Measurements from ENCODE around the gene KDM4B. TPM values are rescaled to one million over a fixed set of nuclear protein-coding genes. Genes with fewer than 3 reads are reported as not detected.

KDM4B gene
- total and polyA plus RNA-seq, 2 donors from 2014 or later: 6.6 to 35.7 TPM

GRCh38 chr19:4976401-4977298 is 7.7 kb downstream of the KDM4B start:
- H3K4me3 ChIP-seq (ENCODE audit: low read length in 3 of 3): peak overlapping the region in 1 of 3 donors; percentile 3
- no peaks in the 10 kb centered on the region for H3K36me3 ChIP-seq (ENCODE audit: control insufficient read depth in 2 of 3, insufficient read depth in 3 of 3, low read length in 3 of 3)
- H3K9ac ChIP-seq (ENCODE audit: low read length in 3 of 3): peak overlapping the region in 1 of 3 donors; percentile 19
- peaks cover 0 to 30% (median 22%) of the 10 kb centered on the region in 3 donors for H3K4me1 ChIP-seq (ENCODE audit: control insufficient read depth in 2 of 3, insufficient read depth in 2 of 3, low read depth in 1 of 3, low read length in 3 of 3)
- intact Hi-C loops (cut with DNase I): no loop called here
- H3K27me3 ChIP-seq (ENCODE audit: control insufficient read depth, insufficient read depth, low read length): no peaks in the 10 kb centered on the region
- TF ChIP-seq CTCF (IDR thresholded peaks at IDR 0.05; ENCODE audit: borderline replicate concordance, extremely low read depth, insufficient read depth): peak; percentile 21
- no peaks in the 10 kb centered on the region for H3K9me3 ChIP-seq (ENCODE audit: control insufficient read depth in 2 of 3, insufficient read depth in 1 of 3, low read length in 3 of 3)
- peak in 3 of 5 donors; percentile 45 to 92 (median 70) for DNase-seq
- peak overlapping the region; percentile 65 to 66 for H3K27ac ChIP-seq (ENCODE audit: low read depth in 2 of 2, low read length in 2 of 2)
- FAIRE-seq: no peak

GRCh38 chr19:4977299-4978174 is 8.6 kb downstream of the KDM4B start:
- peak in 1 of 5 donors; percentile 30 for DNase-seq
- intact Hi-C loops (cut with DNase I): no loop called here
- no peaks in the 10 kb centered on the region for H3K36me3 ChIP-seq (ENCODE audit: control insufficient read depth in 2 of 3, insufficient read depth in 3 of 3, low read length in 3 of 3)
- TF ChIP-seq CTCF (IDR thresholded peaks at IDR 0.05; ENCODE audit: borderline replicate concordance, extremely low read depth, insufficient read depth): no peak
- peak overlapping the region; percentile 53 to 66 for H3K27ac ChIP-seq (ENCODE audit: low read depth in 2 of 2, low read length in 2 of 2)
- H3K4me1 ChIP-seq (ENCODE audit: control insufficient read depth in 2 of 3, insufficient read depth in 2 of 3, low read depth in 1 of 3, low read length in 3 of 3): peaks cover 0 to 26% (median 18%) of the 10 kb centered on the region in 3 donors
- no peaks in the 10 kb centered on the region for H3K9me3 ChIP-seq (ENCODE audit: control insufficient read depth in 2 of 3, insufficient read depth in 1 of 3, low read length in 3 of 3)
- no peaks in the 10 kb centered on the region for H3K27me3 ChIP-seq (ENCODE audit: control insufficient read depth, insufficient read depth, low read length)
- no peak overlapping the region for H3K9ac ChIP-seq (ENCODE audit: low read length in 3 of 3)
- H3K4me3 ChIP-seq (ENCODE audit: low read length in 3 of 3): no peak overlapping the region
- FAIRE-seq: no peak

GRCh38 chr19:4979211-4979807 is 10.4 kb downstream of the KDM4B start:
- intact Hi-C loops (cut with DNase I): no loop called here
- no peak for DNase-seq
- Histone ChIP-seq H3K4me3 (ENCODE audit: low read length in 3 of 3) (no peak overlapping the region), H3K9ac (ENCODE audit: low read length in 3 of 3) (no peak overlapping the region), H3K4me1 (ENCODE audit: control insufficient read depth in 2 of 3, insufficient read depth in 2 of 3, low read depth in 1 of 3, low read length in 3 of 3) (peaks cover 0 to 29% (median 25%) of the 10 kb centered on the region in 3 donors), H3K27ac (ENCODE audit: low read depth in 2 of 2, low read length in 2 of 2) (no peak overlapping the region), H3K9me3 (ENCODE audit: control insufficient read depth in 2 of 3, insufficient read depth in 1 of 3, low read length in 3 of 3) (no peaks in the 10 kb centered on the region), H3K27me3 (ENCODE audit: control insufficient read depth, insufficient read depth, low read length) (no peaks in the 10 kb centered on the region), H3K36me3 (ENCODE audit: control insufficient read depth in 2 of 3, insufficient read depth in 3 of 3, low read length in 3 of 3) (no peaks in the 10 kb centered on the region)
- no peak for TF ChIP-seq CTCF (IDR thresholded peaks at IDR 0.05; ENCODE audit: borderline replicate concordance, extremely low read depth, insufficient read depth)
- FAIRE-seq: no peak
